GM12801 (cell line): ENCODE data around the gene D2HGDH.

Source experiments
- CTCF ChIP-seq: IDR thresholded peaks from one replicate; pipeline ENCODE4 v1.5.1; 2011; ENCODE audit warnings: control low read depth; ENCODE audit not compliant: insufficient read length; ENCODE audit errors: extremely low read depth

D2HGDH gene

GRCh38 chr2:241816431-241817121 lies 82.1 kb downstream of the D2HGDH start:
- no peak for TF ChIP-seq CTCF

- TF ChIP-seq CTCF = no peak
Measured at GRCh38 chr2:241817126-241817820, 82.8 kb downstream of the D2HGDH start.
